ENCODE data around the gene XRCC1.
"Not testable (repeated sequence)": the region's sequence is repeated elsewhere in the genome, so short reads cannot be mapped to it uniquely, and the experiment has no call there.

XRCC1 gene

GRCh38 chr19:43606569-43607229, 31.4 kb upstream of the XRCC1 start:
- no peaks in the 10 kb centered on the region for H3K27me3 ChIP-seq (replicated peaks)
- no peak for TF ChIP-seq CTCF (IDR thresholded peaks at IDR 0.05; ENCODE audit: low read depth, low read length, missing control alignments)
- in situ Hi-C loops (cut with HindIII; ENCODE audit: low pct_ligation_motif_present, low sequenced_read_pairs), result no loop called here
- no peak overlapping the region for H3K4me3 ChIP-seq (ENCODE audit: low read depth, low read length)
- peaks cover 11% of the 10 kb centered on the region for H3K36me3 ChIP-seq (replicated peaks)
- no peak overlapping the region for H3K27ac ChIP-seq
- no peak for DNase-seq

- Histone ChIP-seq H3K36me3 (replicated peaks) (peaks cover 11% of the 10 kb centered on the region), H3K4me3 (ENCODE audit: low read depth, low read length) (no peak overlapping the region), H3K27me3 (replicated peaks) (no peaks in the 10 kb centered on the region), H3K27ac (no peak overlapping the region)
- TF ChIP-seq CTCF (IDR thresholded peaks at IDR 0.05; ENCODE audit: low read depth, low read length, missing control alignments), result no peak
- in situ Hi-C loops (cut with HindIII; ENCODE audit: low pct_ligation_motif_present, low sequenced_read_pairs), result no loop called here
- no peak for DNase-seq
Measured at GRCh38 chr19:43605875-43606568, 30.7 kb upstream of the XRCC1 start.

- H3K36me3 ChIP-seq (replicated peaks); in situ Hi-C loops (cut with HindIII; ENCODE audit: low pct_ligation_motif_present, low sequenced_read_pairs): not testable (repeated sequence)
Measured at GRCh38 chr19:43600326-43600725, 25.0 kb upstream of the XRCC1 start.

GRCh38 chr19:43599635-43600295, 24.4 kb upstream of the XRCC1 start:
- DNase-seq, result no peak
- H3K36me3 ChIP-seq (replicated peaks), result peaks cover 6% of the 10 kb centered on the region
- H3K4me3 ChIP-seq (ENCODE audit: low read depth, low read length), result no peak overlapping the region
- no peaks in the 10 kb centered on the region for H3K27me3 ChIP-seq (replicated peaks)
- no peak overlapping the region for H3K27ac ChIP-seq
- in situ Hi-C loops (cut with HindIII; ENCODE audit: low pct_ligation_motif_present, low sequenced_read_pairs), result no loop called here
- peak; percentile 16 for TF ChIP-seq CTCF (IDR thresholded peaks at IDR 0.05; ENCODE audit: low read depth, low read length, missing control alignments)

More at GRCh38 chr19:43600326-43600725, 25.0 kb upstream of the XRCC1 start:
- H3K4me3 ChIP-seq (ENCODE audit: low read depth, low read length); H3K27ac ChIP-seq; H3K27me3 ChIP-seq (replicated peaks); DNase-seq: not testable (repeated sequence)

GRCh38 chr19:43598445-43599240, 23.3 kb upstream of the XRCC1 start:
- Histone ChIP-seq H3K27me3 (replicated peaks) (no peaks in the 10 kb centered on the region), H3K4me3 (ENCODE audit: low read depth, low read length) (no peak overlapping the region), H3K27ac (no peak overlapping the region), H3K36me3 (replicated peaks) (peaks cover 12% of the 10 kb centered on the region)
- in situ Hi-C loops (cut with HindIII; ENCODE audit: low pct_ligation_motif_present, low sequenced_read_pairs), result no loop called here
- no peak for TF ChIP-seq CTCF (IDR thresholded peaks at IDR 0.05; ENCODE audit: low read depth, low read length, missing control alignments)
- DNase-seq, result no peak

GRCh38 chr19:43597876-43598275, 22.5 kb upstream of the XRCC1 start:
- no peak overlapping the region for H3K27ac ChIP-seq
- TF ChIP-seq CTCF (IDR thresholded peaks at IDR 0.05; ENCODE audit: low read depth, low read length, missing control alignments), result no peak
- DNase-seq, result no peak
- in situ Hi-C loops (cut with HindIII; ENCODE audit: low pct_ligation_motif_present, low sequenced_read_pairs), result no loop called here
- no peak overlapping the region for H3K4me3 ChIP-seq (ENCODE audit: low read depth, low read length)
- H3K36me3 ChIP-seq (replicated peaks), result peaks cover 17% of the 10 kb centered on the region
- no peaks in the 10 kb centered on the region for H3K27me3 ChIP-seq (replicated peaks)
